ENCODE results near the gene OR5AN1. TPM values are rescaled to one million over a fixed set of nuclear protein-coding genes. Genes with fewer than 3 reads are reported as not detected.

Gene OR5AN1
- total RNA-seq, 1 experiment from 2014 or later = not detected

GRCh38 chr11:59413646-59414045 lies 55.0 kb downstream of the OR5AN1 start:
- ChIA-PET CTCF (no interaction called here), POLR2A (no interaction called here)
- H3K9me3 ChIP-seq (ENCODE audit: control insufficient read depth, insufficient read depth, low read depth, low read length) = no peaks in the 10 kb centered on the region; the same call in 1 of the 2 replicates
- no peaks in the 10 kb centered on the region for H3K4me1 ChIP-seq (ENCODE audit: control insufficient read depth, insufficient read depth, low read length)
- TF ChIP-seq POLR2AphosphoS5 (IDR thresholded peaks at IDR 0.05; ENCODE audit: low read depth, low read length) = no peak
- TF ChIP-seq CTCF (IDR thresholded peaks at IDR 0.05) = no peak
- TF ChIP-seq REST (IDR thresholded peaks at IDR 0.05; ENCODE audit: insufficient read depth in 1 of 2, low read depth in 2 of 2, low read length in 1 of 2) = no peak
- no peak for TF ChIP-seq SIN3A (IDR thresholded peaks at IDR 0.05; ENCODE audit: borderline replicate concordance, insufficient read depth, low read depth, low read length)
- intact Hi-C loops (cut with micrococcal nuclease; ENCODE audit: unreplicated experiment) = no loop called here
- no peaks in the 10 kb centered on the region for H3K36me3 ChIP-seq (ENCODE audit: control insufficient read depth, insufficient read depth, low read length)
- no peak overlapping the region for H3K27ac ChIP-seq (ENCODE audit: low read length)
- no peak overlapping the region for H3K4me3 ChIP-seq (ENCODE audit: low read depth in 2 of 2, low read length in 2 of 2)
- in situ Hi-C loops (cut with HindIII; ENCODE audit: low pct_unique_long_range_greater_than_20kb, low sequenced_read_pairs) = no loop called here
- ATAC-seq (no peak), DNase-seq (ENCODE audit: low read depth, low spot score) (no peak)
- no TSS peak for BruUV-seq (replicated peaks)
- no peaks in the 10 kb centered on the region for H3K27me3 ChIP-seq (ENCODE audit: control insufficient read depth, insufficient read depth, low read length)

GRCh38 chr11:59415111-59415510 lies 56.4 kb downstream of the OR5AN1 start:
- no peaks in the 10 kb centered on the region for H3K4me1 ChIP-seq (ENCODE audit: control insufficient read depth, insufficient read depth, low read length)
- in situ Hi-C loops (cut with HindIII; ENCODE audit: low pct_unique_long_range_greater_than_20kb, low sequenced_read_pairs) = no loop called here
- ATAC-seq (no peak), DNase-seq (ENCODE audit: low read depth, low spot score) (no peak)
- H3K27me3 ChIP-seq (ENCODE audit: control insufficient read depth, insufficient read depth, low read length) = no peaks in the 10 kb centered on the region; the same call in 1 of the 2 replicates
- no TSS peak for BruUV-seq (replicated peaks)
- ChIA-PET POLR2A (no interaction called here), CTCF (no interaction called here)
- TF ChIP-seq POLR2AphosphoS5 (IDR thresholded peaks at IDR 0.05; ENCODE audit: low read depth, low read length) (no peak), TCF7L2 (IDR thresholded peaks at IDR 0.05; ENCODE audit: low read depth, low read length) (no peak)
- no peaks in the 10 kb centered on the region; the same call in 1 of the 2 replicates for H3K9me3 ChIP-seq (ENCODE audit: control insufficient read depth, insufficient read depth, low read depth, low read length)
- no peak overlapping the region for H3K27ac ChIP-seq (ENCODE audit: low read length)
- no peak overlapping the region for H3K4me3 ChIP-seq (ENCODE audit: low read depth in 2 of 2, low read length in 2 of 2)
- no peaks in the 10 kb centered on the region for H3K36me3 ChIP-seq (ENCODE audit: control insufficient read depth, insufficient read depth, low read length)
- intact Hi-C loops (cut with micrococcal nuclease; ENCODE audit: unreplicated experiment) = no loop called here

GRCh38 chr11:59416613-59417012 lies 57.9 kb downstream of the OR5AN1 start:
- DNase-seq (ENCODE audit: low read depth, low spot score) (no peak), ATAC-seq (no peak)
- no peak overlapping the region for H3K4me3 ChIP-seq (ENCODE audit: low read depth in 2 of 2, low read length in 2 of 2)
- H3K27me3 ChIP-seq (ENCODE audit: control insufficient read depth, insufficient read depth, low read length) = no peaks in the 10 kb centered on the region; the same call in 1 of the 2 replicates
- in situ Hi-C loops (cut with HindIII; ENCODE audit: low pct_unique_long_range_greater_than_20kb, low sequenced_read_pairs) = no loop called here
- intact Hi-C loops (cut with micrococcal nuclease; ENCODE audit: unreplicated experiment) = no loop called here
- ChIA-PET CTCF (no interaction called here), POLR2A (no interaction called here)
- H3K4me1 ChIP-seq (ENCODE audit: control insufficient read depth, insufficient read depth, low read length) = no peaks in the 10 kb centered on the region
- TF ChIP-seq SIN3A (IDR thresholded peaks at IDR 0.05; ENCODE audit: borderline replicate concordance, insufficient read depth, low read depth, low read length) = no peak
- TF ChIP-seq TCF7L2 (IDR thresholded peaks at IDR 0.05; ENCODE audit: low read depth, low read length) = no peak
- no peak for TF ChIP-seq CTCF (IDR thresholded peaks at IDR 0.05)
- no peak for TF ChIP-seq REST (IDR thresholded peaks at IDR 0.05; ENCODE audit: insufficient read depth in 1 of 2, low read depth in 2 of 2, low read length in 1 of 2)
- TF ChIP-seq POLR2AphosphoS5 (IDR thresholded peaks at IDR 0.05; ENCODE audit: low read depth, low read length) = no peak
- H3K36me3 ChIP-seq (ENCODE audit: control insufficient read depth, insufficient read depth, low read length) = no peaks in the 10 kb centered on the region
- H3K27ac ChIP-seq (ENCODE audit: low read length) = no peak overlapping the region
- no TSS peak for BruUV-seq (replicated peaks)
- no peaks in the 10 kb centered on the region for H3K9me3 ChIP-seq (ENCODE audit: control insufficient read depth, insufficient read depth, low read depth, low read length)

Data from Panc1 (cell line).